Measurements from ENCODE around the gene AKAP17A. TPM values are rescaled to one million over a fixed set of nuclear protein-coding genes. Genes with fewer than 3 reads are reported as not detected.
A peak's percentile ranks its signal among the peaks of the same experiment; 100 is the strongest.
"Not testable (repeated sequence)": the region's sequence is repeated elsewhere in the genome, so short reads cannot be mapped to it uniquely, and the experiment has no call there.

The AKAP17A gene
- 10 to 100 TPM; 48.6 to 70.1 TPM for total RNA-seq

- DNase-seq (ENCODE audit: low spot score in 2 of 2) (peak; percentile 100), ATAC-seq (peak; percentile 92 to 94)
- Mint-ChIP-seq H3K36me3 (peaks cover 14 to 32% of the 10 kb centered on the region in 2 donors), H3K9me3 (no peaks in the 10 kb centered on the region), H3K27ac (peak within 1 kb of the TSS; percentile 95)
Observed at GRCh38 chrX:1591102-1591862, at the start of gene AKAP17A. Gene AKAP17A, plus strand, starts transcription at chrX:1591604. Its CDS starts 1,859 bp downstream, at chrX:1593463.

GRCh38 chrX:1542994-1543725 is 48.2 kb upstream of the AKAP17A start:
- Mint-ChIP-seq H3K36me3 (peaks cover 0 to 14% of the 10 kb centered on the region in 2 donors), H3K9me3 (peaks cover 0 to 7% of the 10 kb centered on the region in 2 donors), H3K27ac (no peak overlapping the region)
- DNase-seq (ENCODE audit: low spot score in 2 of 2) (peak in 1 of 2 donors; percentile 0), ATAC-seq (no peak)

- peak; percentile 75 to 76 for ATAC-seq
- peaks cover 0 to 10% of the 10 kb centered on the region in 2 donors for H3K9me3 Mint-ChIP-seq
- peak overlapping the region; percentile 61 to 82 for H3K27ac Mint-ChIP-seq
- peaks cover 0 to 20% of the 10 kb centered on the region in 2 donors for H3K36me3 Mint-ChIP-seq
- DNase-seq (ENCODE audit: low spot score in 2 of 2), result peak in 1 of 2 donors; percentile 1
Observed at GRCh38 chrX:1545776-1546408, 45.5 kb upstream of the AKAP17A start.

GRCh38 chrX:1546691-1547251 is 44.6 kb upstream of the AKAP17A start:
- Mint-ChIP-seq H3K9me3 (peaks cover 2 to 14% of the 10 kb centered on the region in 2 donors), H3K27ac (peak overlapping the region in 1 of 2 donors; percentile 82), H3K36me3 (peaks cover 2 to 23% of the 10 kb centered on the region in 2 donors)
- DNase-seq (ENCODE audit: low spot score in 2 of 2), result peak in 1 of 2 donors; percentile 1
- no peak for ATAC-seq

GRCh38 chrX:1551959-1552546 is 39.4 kb upstream of the AKAP17A start:
- Mint-ChIP-seq H3K27ac (peak overlapping the region; percentile 47 to 89), H3K9me3 (peaks cover 9 to 22% of the 10 kb centered on the region in 2 donors), H3K36me3 (peaks cover 9 to 38% of the 10 kb centered on the region in 2 donors)
- ATAC-seq (no peak), DNase-seq (ENCODE audit: low spot score in 2 of 2) (no peak)

GRCh38 chrX:1554469-1555210 is 36.8 kb upstream of the AKAP17A start:
- H3K27ac Mint-ChIP-seq, result peak overlapping the region; percentile 79 to 89
- peaks cover 9 to 32% of the 10 kb centered on the region in 2 donors for H3K36me3 Mint-ChIP-seq
- DNase-seq (ENCODE audit: low spot score in 2 of 2) (peak in 1 of 2 donors; percentile 2), ATAC-seq (peak in 1 of 2 donors; percentile 57)
- H3K9me3 Mint-ChIP-seq, result peaks cover 15 to 24% of the 10 kb centered on the region in 2 donors

GRCh38 chrX:1555370-1555769 is 36.0 kb upstream of the AKAP17A start:
- H3K27ac Mint-ChIP-seq, result peak overlapping the region in 1 of 2 donors; percentile 89
- DNase-seq (ENCODE audit: low spot score in 2 of 2), result peak in 1 of 2 donors; percentile 1
- H3K36me3 Mint-ChIP-seq, result peaks cover 9 to 32% of the 10 kb centered on the region in 2 donors
- H3K9me3 Mint-ChIP-seq, result peaks cover 15 to 24% of the 10 kb centered on the region in 2 donors
- ATAC-seq, result no peak

GRCh38 chrX:1557442-1557841 is 34.0 kb upstream of the AKAP17A start:
- Mint-ChIP-seq H3K36me3 (peaks cover under 1 to 21% of the 10 kb centered on the region in 2 donors), H3K27ac (peak overlapping the region in 1 of 2 donors; percentile 65), H3K9me3 (peaks cover 7 to 14% of the 10 kb centered on the region in 2 donors)
- ATAC-seq; DNase-seq (ENCODE audit: low spot score in 2 of 2): not testable (repeated sequence)

GRCh38 chrX:1558761-1559468 is 32.5 kb upstream of the AKAP17A start:
- ATAC-seq, result peak in 1 of 2 donors; percentile 28
- H3K27ac Mint-ChIP-seq, result peak overlapping the region in 1 of 2 donors; percentile 35
- peaks cover 0 to 15% of the 10 kb centered on the region in 2 donors for H3K36me3 Mint-ChIP-seq
- DNase-seq (ENCODE audit: low spot score in 2 of 2), result peak in 1 of 2 donors; percentile 0
- peaks cover 6 to 14% of the 10 kb centered on the region in 2 donors for H3K9me3 Mint-ChIP-seq

GRCh38 chrX:1561164-1561563 is 30.2 kb upstream of the AKAP17A start:
- no peak for DNase-seq (ENCODE audit: low spot score in 2 of 2)
- no peak for ATAC-seq
- Mint-ChIP-seq H3K36me3 (no peaks in the 10 kb centered on the region), H3K9me3 (peaks cover 6% of the 10 kb centered on the region in 2 donors), H3K27ac (peak overlapping the region in 1 of 2 donors; percentile 85)

- not testable (repeated sequence) for H3K9me3 Mint-ChIP-seq, H3K27ac Mint-ChIP-seq, ATAC-seq, H3K36me3 Mint-ChIP-seq
- peak in 1 of 2 donors; percentile 1 for DNase-seq (ENCODE audit: low spot score in 2 of 2)
Observed at GRCh38 chrX:1564077-1564476, 27.3 kb upstream of the AKAP17A start.

- Mint-ChIP-seq H3K36me3 (peaks cover 0 to 8% of the 10 kb centered on the region in 2 donors), H3K27ac (no peak overlapping the region), H3K9me3 (no peaks in the 10 kb centered on the region)
- no peak for DNase-seq (ENCODE audit: low spot score in 2 of 2)
- ATAC-seq, result no peak
Observed at GRCh38 chrX:1564750-1565683, 26.4 kb upstream of the AKAP17A start.

GRCh38 chrX:1574181-1574580 is 17.2 kb upstream of the AKAP17A start:
- not testable (repeated sequence) for H3K36me3 Mint-ChIP-seq; ATAC-seq; DNase-seq (ENCODE audit: low spot score in 2 of 2); H3K9me3 Mint-ChIP-seq; H3K27ac Mint-ChIP-seq
